OCI-LY3 (cell line): Measurements from ENCODE around the gene CDK4.
A peak's percentile ranks its signal among the peaks of the same experiment; 100 is the strongest.

Source experiments
- H2AFZ ChIP-seq: fragments of 200-600, 300-600 bp; shearing (Covaris generic); 2 replicates; pipeline ENCODE4 v1.6.0; 2014; ENCODE audit warnings: antibody characterized with exemption, low read depth, low read length
- H3K27ac ChIP-seq: fragments of 200-600, 300-600 bp; sonication (generic); 2 replicates; pipeline ENCODE4 v1.5.1; 2014; ENCODE audit warnings: mild to moderate bottlenecking, low read length, moderate library complexity, mixed read lengths
- H3K27me3 ChIP-seq: fragments of 200-600, 300-600 bp; sonication (generic); 2 replicates; pipeline ENCODE4 v1.6.1; 2014; ENCODE audit warnings: low read depth, low read length, mixed read lengths
- H3K36me3 ChIP-seq: fragments of 200-600, 300-600 bp; sonication (generic); replicated peaks from 2 replicates; pipeline ENCODE3; 2014; ENCODE audit warnings: low read depth, low read length, mixed read lengths
- H3K4me1 ChIP-seq: fragments of 300-600, 200-600 bp; sonication (generic); 2 replicates; pipeline ENCODE4 v1.6.1; 2014; ENCODE audit warnings: low read length, mixed read lengths
- H3K4me2 ChIP-seq: fragments of 200-600, 300-600 bp; sonication (generic); 2 replicates; pipeline ENCODE4 v1.6.1; 2014; ENCODE audit warnings: low read length, mixed read lengths
- H3K4me3 ChIP-seq: fragments of 300-600, 200-600 bp; sonication (generic); 2 replicates; pipeline ENCODE4 v1.5.1; 2014; ENCODE audit warnings: antibody characterized with exemption, mild to moderate bottlenecking, low read length, moderate library complexity
- H3K79me2 ChIP-seq: fragments of 300-600, 200-600 bp; shearing (Covaris generic); 2 replicates; pipeline ENCODE4 v1.6.1; 2014; ENCODE audit warnings: mild to moderate bottlenecking, low read length, mixed read lengths
- H3K9ac ChIP-seq: fragments of 300-600, 200-600 bp; shearing (Covaris generic); 2 replicates; pipeline ENCODE4 v1.6.0; 2014; ENCODE audit warnings: mild to moderate bottlenecking, low read length, moderate library complexity
- H3K9me3 ChIP-seq: fragments of 200-600, 300-600 bp; shearing (Covaris generic); 2 replicates; pipeline ENCODE4 v1.6.1; 2014; ENCODE audit warnings: low read length, mixed read lengths; ENCODE audit not compliant: insufficient read depth
- H4K20me1 ChIP-seq: fragments of 200-600, 300-600 bp; sonication (generic); 2 replicates; pipeline ENCODE4 v1.6.1; 2016; ENCODE audit warnings: low read length, mixed read lengths; ENCODE audit not compliant: insufficient read depth
- EZH2phosphoT487 ChIP-seq: fragments of 200-600 bp; shearing (Covaris generic); IDR thresholded peaks from 2 replicates; pipeline ENCODE4 v1.6.1; 2018; ENCODE audit warnings: antibody characterized with exemption, mixed run types, low read depth
- TF ChIP-seq, protein P1 (sequence below): fragments of 200-600, 300-600 bp; sonication (generic); IDR thresholded peaks from 2 replicates; pipeline ENCODE4 v1.5.1; 2014; ENCODE audit warnings: antibody characterized with exemption, low read length, low read depth

Gene CDK4

DNA sequence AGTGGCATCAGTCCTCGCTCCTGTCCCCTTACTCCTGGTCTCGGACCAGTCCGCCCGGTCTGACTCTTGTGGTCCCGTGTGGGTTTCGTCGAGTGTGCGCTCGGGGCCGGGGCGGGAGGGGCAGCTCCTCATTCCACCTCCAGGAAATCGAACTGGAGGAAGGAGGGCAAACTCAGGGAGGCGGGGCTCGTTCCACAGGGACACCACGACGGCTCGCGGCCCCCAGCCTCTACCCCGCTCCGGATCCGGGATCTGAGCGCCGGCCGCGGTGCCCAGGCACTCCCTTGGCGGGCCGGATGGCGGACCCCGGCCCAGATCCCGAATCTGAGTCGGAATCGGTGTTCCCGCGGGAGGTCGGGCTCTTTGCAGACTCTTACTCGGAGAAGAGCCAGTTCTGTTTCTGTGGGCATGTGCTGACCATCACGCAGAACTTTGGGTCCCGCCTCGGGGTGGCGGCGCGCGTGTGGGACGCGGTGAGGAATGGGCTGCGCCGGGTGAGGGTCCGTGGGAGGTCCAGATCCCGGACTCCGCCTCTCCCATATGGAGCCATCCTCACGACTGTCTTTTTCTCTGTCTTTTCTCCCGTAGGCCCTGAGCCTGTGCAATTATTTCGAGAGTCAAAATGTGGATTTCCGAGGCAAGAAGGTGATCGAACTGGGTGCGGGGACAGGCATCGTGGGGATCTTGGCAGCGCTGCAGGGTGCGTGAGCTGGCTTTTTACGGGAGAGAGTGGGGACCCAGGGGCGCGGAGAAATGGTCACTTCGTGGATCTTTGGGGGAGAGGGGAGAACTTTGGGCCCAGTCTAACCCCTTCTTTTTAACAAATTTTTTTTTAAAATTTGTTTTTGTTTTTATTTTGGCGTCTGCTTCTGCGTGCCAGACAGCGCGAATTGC lies 20.6 kb upstream of the CDK4 start, which contains the start of gene EEF1AKMT3:
Gene EEF1AKMT3, plus strand, starts transcription at position 186 of the 894 bp plus-strand sequence. Its CDS starts 111 bp downstream, at position 297.
- peak within 1 kb of the TSS; percentile 77 for H3K9ac ChIP-seq
- peak within 1 kb of the TSS; percentile 70 for H3K27ac ChIP-seq
- H3K79me2 ChIP-seq = peaks cover 12% of the 10 kb centered on the region
- H3K36me3 ChIP-seq = peaks cover 18% of the 10 kb centered on the region
- H3K9me3 ChIP-seq = no peaks in the 10 kb centered on the region
- H3K4me3 ChIP-seq = peak within 1 kb of the TSS; percentile 78
- H3K27me3 ChIP-seq = no peaks in the 10 kb centered on the region
- peak within 1 kb of the TSS; percentile 80 for H3K4me2 ChIP-seq
- H2AFZ ChIP-seq = peak within 1 kb of the TSS; percentile 79
- TF ChIP-seq EZH2phosphoT487 = no peak
- peaks cover 9% of the 10 kb centered on the region for H3K4me1 ChIP-seq
- no peaks in the 10 kb centered on the region for H4K20me1 ChIP-seq

DNA sequence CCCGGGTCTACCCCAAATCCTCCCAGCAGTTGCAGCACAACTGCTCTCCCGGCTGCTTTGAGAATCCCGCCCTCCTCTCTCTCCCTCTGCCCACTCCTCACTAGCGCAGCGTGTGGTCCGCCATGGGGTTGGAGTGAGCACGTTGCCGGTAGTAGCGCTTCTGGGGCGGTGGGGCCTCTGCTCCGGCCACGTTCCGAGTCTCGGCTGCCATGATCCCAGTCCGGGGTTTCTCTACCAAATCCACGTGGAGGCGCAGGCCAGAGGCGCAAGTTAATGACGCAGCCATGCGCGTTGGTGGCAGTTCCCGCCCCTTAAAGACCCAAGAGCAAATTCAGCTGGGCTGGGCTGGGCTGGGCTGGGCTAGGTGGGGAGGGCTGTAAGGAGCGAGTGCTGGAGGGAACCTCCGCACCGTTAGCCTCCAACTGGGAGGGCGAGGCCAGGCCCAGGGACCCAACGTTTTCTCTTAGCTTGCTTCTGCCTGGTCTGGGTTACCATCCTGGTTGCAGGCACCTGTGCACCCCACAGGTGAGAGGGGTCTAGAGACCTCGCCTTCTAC lies 19.8 kb upstream of the CDK4 start, which contains the start of gene METTL1:
Gene METTL1, minus strand, starts transcription at position 233 of the 556 bp plus-strand sequence. Its CDS starts 22 bp downstream, at position 211.
- Histone ChIP-seq H3K79me2 (peaks cover 12% of the 10 kb centered on the region), H3K4me2 (peak within 1 kb of the TSS; percentile 80), H3K27me3 (no peaks in the 10 kb centered on the region), H3K4me1 (peaks cover 9% of the 10 kb centered on the region), H3K36me3 (peaks cover 23% of the 10 kb centered on the region), H3K9ac (peak within 1 kb of the TSS; percentile 77), H4K20me1 (no peaks in the 10 kb centered on the region), H2AFZ (peak within 1 kb of the TSS; percentile 79), H3K9me3 (no peaks in the 10 kb centered on the region), H3K4me3 (peak within 1 kb of the TSS; percentile 78), H3K27ac (peak within 1 kb of the TSS; percentile 70)
- TF ChIP-seq, protein P1, sequence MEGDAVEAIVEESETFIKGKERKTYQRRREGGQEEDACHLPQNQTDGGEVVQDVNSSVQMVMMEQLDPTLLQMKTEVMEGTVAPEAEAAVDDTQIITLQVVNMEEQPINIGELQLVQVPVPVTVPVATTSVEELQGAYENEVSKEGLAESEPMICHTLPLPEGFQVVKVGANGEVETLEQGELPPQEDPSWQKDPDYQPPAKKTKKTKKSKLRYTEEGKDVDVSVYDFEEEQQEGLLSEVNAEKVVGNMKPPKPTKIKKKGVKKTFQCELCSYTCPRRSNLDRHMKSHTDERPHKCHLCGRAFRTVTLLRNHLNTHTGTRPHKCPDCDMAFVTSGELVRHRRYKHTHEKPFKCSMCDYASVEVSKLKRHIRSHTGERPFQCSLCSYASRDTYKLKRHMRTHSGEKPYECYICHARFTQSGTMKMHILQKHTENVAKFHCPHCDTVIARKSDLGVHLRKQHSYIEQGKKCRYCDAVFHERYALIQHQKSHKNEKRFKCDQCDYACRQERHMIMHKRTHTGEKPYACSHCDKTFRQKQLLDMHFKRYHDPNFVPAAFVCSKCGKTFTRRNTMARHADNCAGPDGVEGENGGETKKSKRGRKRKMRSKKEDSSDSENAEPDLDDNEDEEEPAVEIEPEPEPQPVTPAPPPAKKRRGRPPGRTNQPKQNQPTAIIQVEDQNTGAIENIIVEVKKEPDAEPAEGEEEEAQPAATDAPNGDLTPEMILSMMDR = no peak
- TF ChIP-seq EZH2phosphoT487 = no peak

DNA sequence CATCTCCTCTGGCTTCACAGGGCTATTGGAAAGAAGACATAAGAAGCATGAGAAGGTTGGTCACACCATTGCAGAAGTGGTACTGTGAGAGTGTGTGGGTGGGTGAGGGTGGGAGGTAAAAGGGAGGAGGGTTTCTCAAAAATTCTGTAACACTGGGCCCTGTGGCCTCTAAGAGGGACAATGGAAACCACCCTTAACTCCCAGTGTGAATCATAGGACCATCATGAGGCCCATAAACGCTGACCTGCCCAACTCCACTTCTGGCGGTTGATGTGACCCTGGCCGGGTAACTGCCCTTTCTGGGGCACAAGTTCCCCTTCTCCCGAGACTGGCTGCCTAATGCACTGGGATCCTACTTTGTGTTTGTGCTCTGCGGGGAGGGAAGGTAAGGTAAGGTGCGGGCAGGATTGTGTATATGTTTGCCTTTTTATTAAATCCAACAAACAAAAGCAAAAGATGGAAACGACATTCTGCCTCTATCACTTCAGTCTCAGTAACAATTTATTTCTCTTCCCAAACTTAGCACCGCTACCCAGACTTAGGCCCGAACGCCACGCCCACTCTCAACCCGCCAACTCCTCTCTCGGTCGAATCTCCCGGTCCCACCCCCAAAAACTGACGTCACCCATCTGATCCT lies 19.2 kb upstream of the CDK4 start:
- Histone ChIP-seq H3K4me1 (peaks cover 9% of the 10 kb centered on the region), H3K79me2 (peaks cover 12% of the 10 kb centered on the region), H3K27ac (peak overlapping the region; percentile 70), H3K27me3 (no peaks in the 10 kb centered on the region), H3K9me3 (no peaks in the 10 kb centered on the region), H2AFZ (0 out of 2 replicates have a peak overlapping the region, but pooled peaks have one; percentile 44), H3K4me2 (peak overlapping the region; percentile 80), H3K4me3 (peak overlapping the region; percentile 78), H4K20me1 (no peaks in the 10 kb centered on the region), H3K9ac (peak overlapping the region; percentile 77), H3K36me3 (peaks cover 29% of the 10 kb centered on the region)
- TF ChIP-seq, protein P1 = no peak
- no peak for TF ChIP-seq EZH2phosphoT487

DNA sequence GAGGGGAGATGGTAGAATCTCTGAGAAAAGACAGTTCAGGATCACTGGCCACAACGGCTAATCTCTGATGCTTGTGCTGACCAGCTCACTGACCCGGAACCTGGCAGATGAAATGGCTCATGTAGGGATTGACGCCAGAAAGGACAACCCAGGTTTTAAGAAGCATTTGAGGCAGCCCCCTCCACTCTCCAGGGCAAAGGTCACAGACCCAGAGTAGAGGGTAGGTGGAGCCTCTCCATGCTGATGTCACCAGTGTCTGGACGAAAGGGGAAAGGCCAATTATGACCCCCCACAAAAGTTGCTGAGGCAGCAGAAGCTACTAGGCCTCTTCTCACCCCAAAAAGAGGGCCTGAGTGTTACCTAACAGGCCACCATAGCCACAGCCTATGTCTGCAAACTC lies 18.6 kb upstream of the CDK4 start:
- Histone ChIP-seq H3K9ac (peak overlapping the region; percentile 77; the same call in 1 of the 2 replicates), H3K4me3 (peak overlapping the region; percentile 78)

More for the DNA sequence above, 18.6 kb upstream of the CDK4 start:
- H2AFZ ChIP-seq = no peak overlapping the region
- peaks cover 9% of the 10 kb centered on the region for H3K4me1 ChIP-seq
- H3K27me3 ChIP-seq = no peaks in the 10 kb centered on the region
- no peak for TF ChIP-seq EZH2phosphoT487
- TF ChIP-seq, protein P1 = no peak
- H3K9me3 ChIP-seq = no peaks in the 10 kb centered on the region
- H3K4me2 ChIP-seq = peak overlapping the region; percentile 80
- H4K20me1 ChIP-seq = no peaks in the 10 kb centered on the region
- H3K79me2 ChIP-seq = peaks cover 12% of the 10 kb centered on the region
- H3K36me3 ChIP-seq = peaks cover 29% of the 10 kb centered on the region
- H3K27ac ChIP-seq = no peak overlapping the region
